Lung (tissue), 16 donors: ENCODE results near the gene KRTAP9-1. TPM values are rescaled to one million over a fixed set of nuclear protein-coding genes. Genes with fewer than 3 reads are reported as not detected.
"Not testable (repeated sequence)": the region's sequence is repeated elsewhere in the genome, so short reads cannot be mapped to it uniquely, and the experiment has no call there.

Experiments
- ATAC-seq: fragments of 200-7000 bp; cut with Tn5 transposase; one replicate; pipeline ENCODE4 v1.9.1; 2020; ENCODE audit warnings: moderate number of reproducible peaks; ENCODE audit not compliant: insufficient read depth, low FRiP score
- DNase-seq, 3 donors: peaks; one replicate each; pipeline ENCODE4 v3.0.0-alpha.2; 2013 to 2017
- H3K27ac ChIP-seq, 2 donors: one replicate each; pipeline ENCODE4 v1.5.1; 2013; ENCODE audit warnings: mild to moderate bottlenecking in 2 of 2, moderate library complexity in 2 of 2, control low read depth in 1 of 2, inconsistent platforms in 1 of 2, low read depth in 1 of 2, low read length in 1 of 2
- H3K27me3 ChIP-seq, 3 donors: one replicate each; pipeline ENCODE4 v1.5.1; 2013; ENCODE audit warnings: low read length in 2 of 3; ENCODE audit not compliant: control insufficient read depth in 3 of 3, insufficient read depth in 3 of 3
- H3K36me3 ChIP-seq, 4 donors: one replicate each; pipeline ENCODE4 v1.5.1; 2013; ENCODE audit warnings: low read length in 4 of 4, mild to moderate bottlenecking in 1 of 4, moderate library complexity in 1 of 4; ENCODE audit not compliant: control insufficient read depth in 4 of 4, insufficient read depth in 4 of 4
- H3K4me1 ChIP-seq, 5 donors: one replicate each; pipeline ENCODE4 v1.5.1; 2013; ENCODE audit warnings: low read length in 5 of 5, mild to moderate bottlenecking in 2 of 5, moderate library complexity in 1 of 5; ENCODE audit not compliant: control insufficient read depth in 5 of 5, insufficient read depth in 5 of 5
- H3K4me3 ChIP-seq: one replicate; pipeline ENCODE4 v1.5.1; 2013; ENCODE audit warnings: mild to moderate bottlenecking, control low read depth, moderate library complexity
- H3K9ac ChIP-seq, 2 donors: one replicate each; pipeline ENCODE4 v1.5.1; 2013; ENCODE audit warnings: low read length in 2 of 2, control low read depth in 1 of 2; ENCODE audit not compliant: insufficient read depth in 1 of 2
- H3K9me3 ChIP-seq, 4 donors: one replicate each; pipeline ENCODE4 v1.5.1; 2013; ENCODE audit warnings: low read length in 3 of 4, mild to moderate bottlenecking in 1 of 4, moderate library complexity in 1 of 4; ENCODE audit not compliant: control insufficient read depth in 4 of 4, insufficient read depth in 3 of 4
- CTCF ChIP-seq: IDR thresholded peaks from 2 replicates; pipeline ENCODE4 v1.5.1; 2012; ENCODE audit warnings: mild to moderate bottlenecking; ENCODE audit errors: control extremely low read depth, extremely low read depth
- WGBS, 2 donors: extraction: QIAGEN DNeasy Blood & Tissue Kit; methylation state at CpG; one replicate each; pipeline ENCODE4 v1.1.7; 2013; 5-methylcytosine and 5-hydroxymethylcytosine counted together
- long read RNA-seq, 5 donors: transcript quantifications; one replicate each; lab custom pipeline, GENCODE V29; 2026
- polyA plus RNA-seq, 2 donors: library from polyadenylated mRNA; stranded (reverse); fragments of 200-250 nt; gene quantifications; one replicate each; pipeline ENCODE4 v1.2.1, GENCODE V29; 2013
- total RNA-seq, 2 donors: library from RNA; depleted of rRNA in 1 of 2; stranded (reverse); fragments of >200 nt in 1 of 2; gene quantifications; one replicate each; pipeline ENCODE4 v1.2.1, GENCODE V29; 2014 to 2021
- donor health status: control.
- donor health status: control.
- donor health status: Bipolar disorder and iron deficiency.
- donor health status: healthy.
- donor health status: DM: yes; HTN: yes; CAD: no.

KRTAP9-1 gene
- total RNA-seq = not detected
- polyA plus RNA-seq = not detected
- long read RNA-seq, donor 1 = 0 reads
- long read RNA-seq, donor 2 = 0 reads
- long read RNA-seq, donor 3 = 0 reads
- long read RNA-seq, donor 4 = 0 reads
- long read RNA-seq, donor 5 = 0 reads

GRCh38 chr17:41189837-41190318, at the start of gene KRTAP9-1:
Gene KRTAP9-1 (plus strand): TSS chr17:41189887. CDS start chr17:41189887, 0 bp downstream.
- WGBS, 2 donors = 80 to 93% methylated on average over 1 of the region's 1 CpG
- not testable (repeated sequence) for H3K27me3 ChIP-seq, H3K36me3 ChIP-seq, DNase-seq, H3K27ac ChIP-seq, H3K9ac ChIP-seq, ATAC-seq, H3K4me1 ChIP-seq, H3K4me3 ChIP-seq, H3K9me3 ChIP-seq

DNA sequence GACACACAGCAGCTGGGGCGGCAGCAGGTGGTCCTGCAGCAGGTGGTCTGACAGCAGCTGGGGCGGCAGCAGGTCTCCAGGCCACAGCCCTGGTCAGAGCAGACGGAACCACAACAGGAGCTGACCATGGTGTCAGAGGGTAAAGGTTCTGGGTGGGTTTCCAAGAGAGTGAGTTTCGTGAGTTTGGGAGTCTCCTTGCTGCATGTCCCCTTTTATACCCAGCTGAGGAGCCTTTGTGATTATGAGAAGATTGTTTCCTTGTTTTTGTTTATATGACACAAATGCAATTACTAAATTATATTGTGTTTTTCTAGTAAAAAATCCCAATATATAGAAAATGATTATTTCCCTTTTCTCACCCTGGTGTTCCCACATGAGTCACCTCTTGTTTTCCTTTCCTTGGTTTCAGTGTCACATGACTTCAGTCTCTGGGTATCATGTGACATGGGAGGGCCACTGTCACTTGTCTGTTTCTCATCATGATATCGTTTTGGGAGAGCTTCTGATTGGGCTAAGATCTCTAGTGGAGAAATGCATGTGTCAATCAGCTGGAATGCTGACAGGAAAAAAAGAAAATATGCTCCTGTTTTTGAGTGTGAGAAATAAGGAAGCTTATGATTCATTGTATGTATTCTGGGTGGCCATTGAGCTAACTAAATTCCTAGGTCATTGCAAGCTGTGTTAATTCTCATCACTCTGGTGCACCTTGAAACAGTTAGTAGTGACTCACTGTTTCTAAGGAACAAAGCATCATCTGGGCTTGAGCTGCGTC, 49.1 kb upstream of the KRTAP9-1 start, which contains the start of gene KRTAP4-6:
TSS of gene KRTAP4-6 (minus strand) at position 185 of the 772 bp plus-strand sequence. CDS start at position 128, 57 bp downstream.
- DNase-seq (no peak), ATAC-seq (no peak)
- Histone ChIP-seq H3K9me3 (peaks cover 0 to 12% (median 4%) of the 10 kb centered on the region in 4 donors), H3K27ac (no peak within 1 kb of the TSS), H3K36me3 (no peaks in the 10 kb centered on the region), H3K9ac (no peak within 1 kb of the TSS), H3K27me3 (no peaks in the 10 kb centered on the region), H3K4me3 (no peak within 1 kb of the TSS), H3K4me1 (no peaks in the 10 kb centered on the region)
- no peak for TF ChIP-seq CTCF
- WGBS, 2 donors = 91 to 92% methylated on average over 6 of the region's 6 CpGs

DNA sequence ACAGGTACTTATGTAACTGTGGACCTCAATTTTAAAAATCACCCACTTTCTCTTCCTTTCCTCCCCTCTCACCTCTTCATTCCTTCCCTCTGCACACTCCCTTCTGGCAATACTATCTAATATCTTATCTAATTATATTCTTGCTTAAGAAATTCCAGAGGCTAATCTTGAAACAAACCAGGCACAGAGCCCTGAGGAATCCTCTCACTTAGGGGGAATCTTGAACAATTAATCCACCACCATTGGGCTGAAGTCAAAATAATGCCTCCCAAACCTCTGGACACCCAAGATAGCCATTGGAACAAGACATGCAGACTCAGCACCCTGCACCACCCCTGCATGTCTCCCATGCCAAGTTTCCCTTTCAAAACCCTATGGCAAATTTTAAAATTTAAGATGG, 48.3 kb upstream of the KRTAP9-1 start:
- Histone ChIP-seq H3K9me3 (peaks cover 0 to 12% (median 4%) of the 10 kb centered on the region in 4 donors), H3K36me3 (no peaks in the 10 kb centered on the region), H3K4me3 (no peak overlapping the region), H3K9ac (no peak overlapping the region), H3K27me3 (no peaks in the 10 kb centered on the region), H3K4me1 (no peaks in the 10 kb centered on the region), H3K27ac (no peak overlapping the region)
- no peak for DNase-seq
- TF ChIP-seq CTCF = no peak
- no peak for ATAC-seq

DNA sequence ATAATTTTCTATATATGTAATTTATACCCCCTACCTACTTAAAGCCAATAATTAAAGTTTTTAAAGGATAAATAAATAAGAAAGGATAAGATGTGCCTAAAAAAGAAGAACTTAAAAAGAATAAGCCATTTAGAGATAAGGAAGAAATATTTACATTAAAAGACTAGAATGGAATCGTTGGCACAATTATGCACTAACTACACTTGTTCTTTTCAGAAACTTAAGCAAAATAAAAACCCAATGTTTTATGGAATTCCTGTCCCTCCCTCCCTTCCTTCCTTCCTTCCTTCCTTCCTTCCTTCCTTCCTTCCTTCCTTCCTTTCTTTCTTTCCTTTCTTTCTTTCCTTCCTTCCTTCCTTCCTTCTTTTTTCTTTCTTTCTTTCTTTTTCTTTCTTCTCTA, 44.8 kb upstream of the KRTAP9-1 start:
- H3K36me3 ChIP-seq = no peaks in the 10 kb centered on the region
- no peak overlapping the region for H3K27ac ChIP-seq
- DNase-seq = no peak

More for the DNA sequence above, 44.8 kb upstream of the KRTAP9-1 start:
- Histone ChIP-seq H3K4me3 (no peak overlapping the region), H3K9me3 (peaks cover 0 to 12% (median 3%) of the 10 kb centered on the region in 4 donors), H3K27me3 (no peaks in the 10 kb centered on the region), H3K4me1 (no peaks in the 10 kb centered on the region), H3K9ac (no peak overlapping the region)
- ATAC-seq = no peak
- WGBS, 2 donors = 66 to 72% methylated on average over 1 of the region's 1 CpG
- no peak for TF ChIP-seq CTCF
